GM21423 (cell line): ENCODE data around the gene CTNNA2.

Experiments used
- ATAC-seq: cut with Tn5 transposase; IDR thresholded peaks from one replicate; pipeline ENCODE4 v1.9.1; 2021; ENCODE audit warnings: mild to moderate bottlenecking, moderate library complexity; ENCODE audit not compliant: unreplicated experiment

Gene CTNNA2

GRCh38 chr2:79700651-79701050, 187.8 kb downstream of the CTNNA2 start:
- ATAC-seq: no peak

- ATAC-seq: no peak
Measured at GRCh38 chr2:79702905-79703304, 190.1 kb downstream of the CTNNA2 start.

GRCh38 chr2:79711098-79711497, 198.2 kb downstream of the CTNNA2 start:
- ATAC-seq: no peak

- no peak for ATAC-seq
Measured at GRCh38 chr2:79713131-79713785, 200.4 kb downstream of the CTNNA2 start.

GRCh38 chr2:79714283-79714682, 201.4 kb downstream of the CTNNA2 start:
- no peak for ATAC-seq

- no peak for ATAC-seq
Measured at GRCh38 chr2:79715338-79715737, 202.5 kb downstream of the CTNNA2 start.

- ATAC-seq: no peak
Measured at GRCh38 chr2:79716266-79716665, 203.4 kb downstream of the CTNNA2 start.

- ATAC-seq: no peak
Measured at GRCh38 chr2:79717364-79718007, 204.6 kb downstream of the CTNNA2 start.

- no peak for ATAC-seq
Measured at GRCh38 chr2:79721061-79721460, 208.2 kb downstream of the CTNNA2 start.

GRCh38 chr2:79721966-79722365, 209.1 kb downstream of the CTNNA2 start:
- ATAC-seq: no peak

GRCh38 chr2:79723830-79724229, 211.0 kb downstream of the CTNNA2 start:
- ATAC-seq: no peak

GRCh38 chr2:79729532-79729931, 216.7 kb downstream of the CTNNA2 start:
- no peak for ATAC-seq

GRCh38 chr2:79734518-79734917, 221.7 kb downstream of the CTNNA2 start:
- no peak for ATAC-seq

- ATAC-seq: no peak
Measured at GRCh38 chr2:79740879-79741443, 228.1 kb downstream of the CTNNA2 start.

- ATAC-seq: no peak
Measured at GRCh38 chr2:79750321-79750720, 237.5 kb downstream of the CTNNA2 start.

- ATAC-seq: no peak
Measured at GRCh38 chr2:79757526-79757925, 244.7 kb downstream of the CTNNA2 start.

GRCh38 chr2:79758042-79758441, 245.2 kb downstream of the CTNNA2 start:
- no peak for ATAC-seq

GRCh38 chr2:79758749-79759282, 246.0 kb downstream of the CTNNA2 start:
- ATAC-seq: no peak

GRCh38 chr2:79770926-79771325, 258.1 kb downstream of the CTNNA2 start:
- ATAC-seq: no peak

GRCh38 chr2:79771493-79771892, 258.6 kb downstream of the CTNNA2 start:
- no peak for ATAC-seq

GRCh38 chr2:79774016-79774415, 261.2 kb downstream of the CTNNA2 start:
- ATAC-seq: no peak

- no peak for ATAC-seq
Measured at GRCh38 chr2:79776461-79776860, 263.6 kb downstream of the CTNNA2 start.
